Liver (tissue), 9 donors: ENCODE data around the gene LDLRAD4. TPM values are rescaled to one million over a fixed set of nuclear protein-coding genes. Genes with fewer than 3 reads are reported as not detected.

ENCODE experiments used
- DNase-seq: peaks from one replicate; pipeline ENCODE4 v3.0.0-alpha.2; 2017; ENCODE audit warnings: low spot score
- H3K27ac ChIP-seq, 2 donors: one replicate each; pipeline ENCODE4 v1.7.0; 2013; ENCODE audit warnings: inconsistent platforms in 2 of 2, low read length in 2 of 2, control low read depth in 1 of 2, low read depth in 1 of 2, mild to moderate bottlenecking in 1 of 2
- H3K27me3 ChIP-seq, 4 donors: one replicate each; pipeline versions ENCODE4 v1.6.1 to v1.7.0; 2013; ENCODE audit warnings: low read length in 3 of 4, inconsistent platforms in 1 of 4, mild to moderate bottlenecking in 1 of 4, moderate library complexity in 1 of 4; ENCODE audit not compliant: control insufficient read depth in 4 of 4, insufficient read depth in 4 of 4
- H3K36me3 ChIP-seq, 4 donors: one replicate each; pipeline versions ENCODE4 v1.6.1 to v1.7.0; 2013; ENCODE audit warnings: low read length in 3 of 4, mild to moderate bottlenecking in 3 of 4, low read depth in 1 of 4, moderate library complexity in 1 of 4; ENCODE audit not compliant: control insufficient read depth in 4 of 4, insufficient read depth in 3 of 4
- H3K4me1 ChIP-seq, 4 donors: one replicate each; pipeline versions ENCODE4 v1.6.1 to v1.7.0; 2013; ENCODE audit warnings: low read length in 3 of 4, mild to moderate bottlenecking in 3 of 4, moderate library complexity in 1 of 4; ENCODE audit not compliant: control insufficient read depth in 4 of 4, insufficient read depth in 4 of 4
- H3K4me3 ChIP-seq, 3 donors: one replicate each; pipeline versions ENCODE4 v1.6.1 to v1.7.0; 2013; ENCODE audit warnings: low read length in 3 of 3, control low read depth in 1 of 3, low read depth in 1 of 3, mild to moderate bottlenecking in 1 of 3
- H3K9ac ChIP-seq, 2 donors: one replicate each; pipeline ENCODE4 v1.7.0; 2013; ENCODE audit warnings: low read length in 2 of 2, mild to moderate bottlenecking in 2 of 2, moderate library complexity in 2 of 2, control low read depth in 1 of 2, low read depth in 1 of 2
- H3K9me3 ChIP-seq, 4 donors: one replicate each; pipeline versions ENCODE4 v1.6.1 to v1.7.0; 2013; ENCODE audit warnings: low read length in 3 of 4; ENCODE audit not compliant: control insufficient read depth in 4 of 4
- ATF3 ChIP-seq: IDR thresholded peaks from 2 replicates; pipeline ENCODE4 v1.6.1; 2016; ENCODE audit warnings: antibody characterized with exemption
- CTCF ChIP-seq: fragments of 150-350 bp; IDR thresholded peaks from 2 replicates; pipeline ENCODE4 v1.5.1; 2017; ENCODE audit warnings: improper control_type of control experiment, low read depth, low read length; ENCODE audit not compliant: missing input control
- EGR1 ChIP-seq, 2 donors: IDR thresholded peaks; 2 replicates each; pipeline ENCODE4 v1.6.1; 2016 to 2018; ENCODE audit warnings: antibody characterized with exemption in 2 of 2, low read depth in 2 of 2
- FOXA1 ChIP-seq: IDR thresholded peaks from 2 replicates; pipeline ENCODE4 v1.6.1; 2016; ENCODE audit warnings: antibody characterized with exemption
- FOXA2 ChIP-seq: IDR thresholded peaks from 2 replicates; pipeline ENCODE4 v1.6.1; 2016; ENCODE audit warnings: antibody characterized with exemption
- GABPA ChIP-seq, 2 donors: IDR thresholded peaks in 1 of 2; conservative IDR thresholded peaks in 1 of 2; 2 replicates each; pipeline ENCODE4 v1.6.1; 2016; ENCODE audit warnings: antibody characterized with exemption in 2 of 2, mild to moderate bottlenecking in 1 of 2, moderate library complexity in 1 of 2
- HNF4A ChIP-seq, 2 donors: conservative IDR thresholded peaks; 2 replicates each; pipeline ENCODE4 v1.6.1; 2016; ENCODE audit warnings: antibody characterized with exemption in 2 of 2, mild to moderate bottlenecking in 2 of 2
- HNF4G ChIP-seq: IDR thresholded peaks from 2 replicates; pipeline ENCODE4 v1.6.1; 2016; ENCODE audit warnings: antibody characterized with exemption
- JUND ChIP-seq, 2 donors: IDR thresholded peaks; 2 replicates each; pipeline ENCODE4 v1.6.1; 2016; ENCODE audit warnings: antibody characterized with exemption in 2 of 2
- MAX ChIP-seq: IDR thresholded peaks from 2 replicates; pipeline ENCODE4 v1.6.1; 2016; ENCODE audit warnings: antibody characterized with exemption
- NR2F2 ChIP-seq: IDR thresholded peaks from 2 replicates; pipeline ENCODE4 v1.6.1; 2016; ENCODE audit warnings: antibody characterized with exemption
- REST ChIP-seq: IDR thresholded peaks from 2 replicates; pipeline ENCODE4 v1.6.1; 2016; ENCODE audit warnings: antibody characterized with exemption, mild to moderate bottlenecking
- RXRA ChIP-seq, 2 donors: IDR thresholded peaks; 2 replicates each; pipeline ENCODE4 v1.6.1; 2017 to 2018; ENCODE audit warnings: antibody characterized with exemption in 2 of 2, mild to moderate bottlenecking in 1 of 2
- SP1 ChIP-seq: IDR thresholded peaks from 2 replicates; pipeline ENCODE4 v1.6.1; 2018; ENCODE audit warnings: antibody characterized with exemption, mild to moderate bottlenecking
- TAF1 ChIP-seq: conservative IDR thresholded peaks from 2 replicates; pipeline ENCODE4 v1.6.1; 2016; ENCODE audit warnings: antibody characterized with exemption, mild to moderate bottlenecking
- YY1 ChIP-seq: IDR thresholded peaks from 2 replicates; pipeline ENCODE4 v1.6.1; 2016; ENCODE audit warnings: antibody characterized with exemption, mild to moderate bottlenecking
- ZBTB33 ChIP-seq: IDR thresholded peaks from 2 replicates; pipeline ENCODE4 v1.6.1; 2016; ENCODE audit warnings: antibody characterized with exemption
- WGBS: extraction: QIAGEN DNeasy Blood & Tissue Kit; methylation state at CpG from one replicate; pipeline ENCODE4 v1.1.7; 2013; 5-methylcytosine and 5-hydroxymethylcytosine counted together
- polyA plus RNA-seq, 2 donors: library from polyadenylated mRNA; stranded (reverse) in 1 of 2; unstranded in 1 of 2; fragments of 200-250 nt in 1 of 2; fragments of >200 nt in 1 of 2; fragmentation: Nextera tagmentation in 1 of 2; extraction: Ambion mirVana in 1 of 2; gene quantifications; one replicate each; pipeline versions ENCODE4 v1.2.1 to v1.2.3, GENCODE V29; 2013 to 2015
- total RNA-seq, 2 donors: library from RNA; depleted of rRNA; stranded (reverse); fragments of >200 nt; gene quantifications; one replicate each; pipeline ENCODE4 v1.2.3, GENCODE V29; 2014
- donor health status: healthy.
- donor health status: healthy.
- donor health status: healthy.
- donor health status: healthy.
- donor health status: healthy.

LDLRAD4 gene
- total and polyA plus RNA-seq, 4 donors: 4.8 to 41.7 (median 12.7) TPM

GRCh38 chr18:13520306-13520705 is 301.7 kb downstream of the LDLRAD4 start:
- Histone ChIP-seq H3K9ac (no peak overlapping the region), H3K27me3 (no peaks in the 10 kb centered on the region), H3K4me3 (no peak overlapping the region), H3K4me1 (no peaks in the 10 kb centered on the region), H3K36me3 (peaks cover 0 to 6% (median 3%) of the 10 kb centered on the region in 4 donors), H3K9me3 (no peaks in the 10 kb centered on the region), H3K27ac (no peak overlapping the region)
- 76% methylated on average over 6 of the region's 6 CpGs for WGBS
- DNase-seq: no peak
- peak; percentile 81 for TF ChIP-seq SP1
- TF ChIP-seq REST: no peak
- TF ChIP-seq HNF4G: no peak
- TF ChIP-seq MAX: no peak
- TF ChIP-seq ZBTB33: no peak
- no peak for TF ChIP-seq RXRA (IDR thresholded peaks at IDR 0.05)
- TF ChIP-seq YY1: no peak
- TF ChIP-seq HNF4A (conservative IDR thresholded peaks at IDR 0.05): no peak
- no peak for TF ChIP-seq EGR1 (IDR thresholded peaks at IDR 0.05; ENCODE audit: low read depth in 2 of 2)
- TF ChIP-seq NR2F2: peak; percentile 42

GRCh38 chr18:13520741-13521140 is 302.2 kb downstream of the LDLRAD4 start:
- TF ChIP-seq JUND (IDR thresholded peaks at IDR 0.05) (no peak), YY1 (no peak), HNF4A (conservative IDR thresholded peaks at IDR 0.05) (no peak), MAX (no peak), FOXA1 (no peak), NR2F2 (no peak), ATF3 (no peak), REST (no peak), HNF4G (no peak), ZBTB33 (no peak), RXRA (IDR thresholded peaks at IDR 0.05) (no peak), GABPA (IDR thresholded peaks at IDR 0.05 in 1 of 2, conservative IDR thresholded peaks at IDR 0.05 in 1 of 2) (no peak), CTCF (no peak), FOXA2 (no peak), EGR1 (IDR thresholded peaks at IDR 0.05; ENCODE audit: low read depth in 2 of 2) (no peak), TAF1 (no peak)
- 93% methylated on average over 5 of the region's 5 CpGs for WGBS
- H3K4me3 ChIP-seq: no peak overlapping the region

More at GRCh38 chr18:13520741-13521140, 302.2 kb downstream of the LDLRAD4 start:
- DNase-seq: no peak
- Histone ChIP-seq H3K36me3 (peaks cover 0 to 6% (median 3%) of the 10 kb centered on the region in 4 donors), H3K4me1 (no peaks in the 10 kb centered on the region), H3K9ac (no peak overlapping the region), H3K27me3 (no peaks in the 10 kb centered on the region), H3K9me3 (no peaks in the 10 kb centered on the region), H3K27ac (no peak overlapping the region)
